Measurements from ENCODE around the gene TTLL12. TPM values are rescaled to one million over a fixed set of nuclear protein-coding genes. Genes with fewer than 3 reads are reported as not detected.

Gene TTLL12
- polyA plus RNA-seq, 1 donor (not counting 4 experiments of a cell fraction or from before 2014, with no cell fraction given), result 22.1 TPM

DNA sequence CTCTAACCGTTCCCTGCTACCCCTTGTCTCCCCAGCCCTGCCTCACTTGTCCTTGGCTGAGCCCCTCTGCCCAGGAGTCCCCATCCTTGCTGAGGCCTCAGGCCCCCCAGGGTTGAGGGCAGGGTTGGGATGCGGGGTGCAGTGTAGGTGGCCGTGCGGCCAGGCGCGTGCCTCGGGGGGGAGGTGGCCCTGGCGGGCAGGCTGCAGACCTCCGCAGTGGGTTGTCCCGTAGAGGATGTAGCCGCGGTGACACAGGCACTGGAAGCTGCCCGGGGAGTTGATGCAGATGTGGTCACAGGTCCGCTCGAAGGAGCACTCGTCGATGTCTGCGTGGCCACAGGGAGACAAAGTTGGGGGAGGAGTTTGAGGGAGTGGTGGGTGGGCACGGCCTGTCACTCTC, 41.9 kb upstream of the TTLL12 start:
- dilution Hi-C loops (cut with MboI; ENCODE audit: extremely low pct_ligation_motif_present, low sequenced_read_pairs), result no loop called here
- FAIRE-seq, result no peak
- no peak overlapping the region for H3K9ac ChIP-seq (ENCODE audit: control insufficient read depth, extremely low read depth, insufficient read depth, low read length)

DNA sequence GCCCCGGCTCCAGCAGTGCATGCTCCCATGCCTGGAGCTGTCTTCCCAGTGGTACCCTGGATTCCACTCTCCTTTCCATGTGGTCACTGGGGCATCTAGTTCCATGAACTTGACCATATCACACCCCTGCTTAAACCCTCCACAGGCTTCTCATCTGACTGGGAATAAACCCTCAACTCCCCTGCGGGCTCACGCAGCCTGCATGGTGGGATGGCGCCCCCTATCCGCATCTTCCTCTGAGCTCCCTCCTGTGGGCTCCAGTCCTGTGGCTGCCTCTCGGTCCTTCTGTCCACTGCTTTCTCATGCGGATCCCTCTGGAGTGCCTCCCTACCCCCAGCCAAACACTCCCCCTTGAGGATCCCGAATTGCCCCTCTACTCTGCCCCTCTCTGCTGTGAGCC, 41.4 kb upstream of the TTLL12 start:
- Histone ChIP-seq H3K27ac (ENCODE audit: control insufficient read depth, insufficient read depth, low read length) (no peak overlapping the region), H3K4me2 (ENCODE audit: control insufficient read depth, extremely low read depth, insufficient read depth, low read depth, low read length) (no peak overlapping the region), H3K4me1 (ENCODE audit: control insufficient read depth, extremely low read depth, insufficient read depth, low read length) (no peaks in the 10 kb centered on the region), H3K4me3 (ENCODE audit: control insufficient read depth in 2 of 3, extremely low read depth in 1 of 3, insufficient read depth in 2 of 3, low read depth in 1 of 3, low read length in 3 of 3) (no peak overlapping the region), H3K9me1 (ENCODE audit: control insufficient read depth, extremely low read depth, insufficient read depth, low read length) (no peaks in the 10 kb centered on the region), H4K20me1 (ENCODE audit: control insufficient read depth, extremely low read depth, insufficient read depth, low read length) (no peaks in the 10 kb centered on the region), H3K79me2 (ENCODE audit: control insufficient read depth, insufficient read depth, low read length) (no peaks in the 10 kb centered on the region), H3K9me3 (ENCODE audit: control insufficient read depth, low read depth, low read length) (no peaks in the 10 kb centered on the region), H2AFZ (ENCODE audit: control insufficient read depth, low read length) (no peak overlapping the region), H3K36me3 (ENCODE audit: control insufficient read depth in 2 of 2, extremely low read depth in 1 of 2, insufficient read depth in 2 of 2, low read length in 2 of 2) (no peaks in the 10 kb centered on the region), H3K9ac (ENCODE audit: control insufficient read depth, extremely low read depth, insufficient read depth, low read length) (no peak overlapping the region), H3K27me3 (ENCODE audit: control insufficient read depth, extremely low read depth, insufficient read depth, low read length) (peaks cover 20% of the 10 kb centered on the region)
- dilution Hi-C loops (cut with MboI; ENCODE audit: extremely low pct_ligation_motif_present, low sequenced_read_pairs), result no loop called here
- TF ChIP-seq EZH2 (IDR thresholded peaks at IDR 0.05; ENCODE audit: low read length), result no peak
- TF ChIP-seq, protein P1, sequence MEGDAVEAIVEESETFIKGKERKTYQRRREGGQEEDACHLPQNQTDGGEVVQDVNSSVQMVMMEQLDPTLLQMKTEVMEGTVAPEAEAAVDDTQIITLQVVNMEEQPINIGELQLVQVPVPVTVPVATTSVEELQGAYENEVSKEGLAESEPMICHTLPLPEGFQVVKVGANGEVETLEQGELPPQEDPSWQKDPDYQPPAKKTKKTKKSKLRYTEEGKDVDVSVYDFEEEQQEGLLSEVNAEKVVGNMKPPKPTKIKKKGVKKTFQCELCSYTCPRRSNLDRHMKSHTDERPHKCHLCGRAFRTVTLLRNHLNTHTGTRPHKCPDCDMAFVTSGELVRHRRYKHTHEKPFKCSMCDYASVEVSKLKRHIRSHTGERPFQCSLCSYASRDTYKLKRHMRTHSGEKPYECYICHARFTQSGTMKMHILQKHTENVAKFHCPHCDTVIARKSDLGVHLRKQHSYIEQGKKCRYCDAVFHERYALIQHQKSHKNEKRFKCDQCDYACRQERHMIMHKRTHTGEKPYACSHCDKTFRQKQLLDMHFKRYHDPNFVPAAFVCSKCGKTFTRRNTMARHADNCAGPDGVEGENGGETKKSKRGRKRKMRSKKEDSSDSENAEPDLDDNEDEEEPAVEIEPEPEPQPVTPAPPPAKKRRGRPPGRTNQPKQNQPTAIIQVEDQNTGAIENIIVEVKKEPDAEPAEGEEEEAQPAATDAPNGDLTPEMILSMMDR (optimal IDR thresholded peaks at IDR 0.05 in 1 of 3, IDR thresholded peaks at IDR 0.05 in 1 of 3, conservative IDR thresholded peaks at IDR 0.05 in 1 of 3; ENCODE audit: extremely low read depth in 1 of 3, insufficient read depth in 2 of 3, low read length in 3 of 3), result peak; percentile 27 to 64 (median 55)
- no peak for DNase-seq (ENCODE audit: low read depth, low spot score)
- no peak for FAIRE-seq

More for the DNA sequence above, 41.9 kb upstream of the TTLL12 start:
- Histone ChIP-seq H3K4me1 (ENCODE audit: control insufficient read depth, extremely low read depth, insufficient read depth, low read length) (no peaks in the 10 kb centered on the region), H2AFZ (ENCODE audit: control insufficient read depth, low read length) (no peak overlapping the region), H3K4me3 (ENCODE audit: control insufficient read depth in 2 of 3, extremely low read depth in 1 of 3, insufficient read depth in 2 of 3, low read depth in 1 of 3, low read length in 3 of 3) (no peak overlapping the region), H3K4me2 (ENCODE audit: control insufficient read depth, extremely low read depth, insufficient read depth, low read depth, low read length) (no peak overlapping the region), H3K9me3 (ENCODE audit: control insufficient read depth, low read depth, low read length) (no peaks in the 10 kb centered on the region), H3K9me1 (ENCODE audit: control insufficient read depth, extremely low read depth, insufficient read depth, low read length) (no peaks in the 10 kb centered on the region), H3K27ac (ENCODE audit: control insufficient read depth, insufficient read depth, low read length) (no peak overlapping the region), H4K20me1 (ENCODE audit: control insufficient read depth, extremely low read depth, insufficient read depth, low read length) (no peaks in the 10 kb centered on the region), H3K36me3 (ENCODE audit: control insufficient read depth in 2 of 2, extremely low read depth in 1 of 2, insufficient read depth in 2 of 2, low read length in 2 of 2) (no peaks in the 10 kb centered on the region), H3K27me3 (ENCODE audit: control insufficient read depth, extremely low read depth, insufficient read depth, low read length) (peaks cover 21% of the 10 kb centered on the region), H3K79me2 (ENCODE audit: control insufficient read depth, insufficient read depth, low read length) (no peaks in the 10 kb centered on the region)
- no peak for DNase-seq (ENCODE audit: low read depth, low spot score)
- TF ChIP-seq, protein P1 (optimal IDR thresholded peaks at IDR 0.05 in 1 of 3, IDR thresholded peaks at IDR 0.05 in 1 of 3, conservative IDR thresholded peaks at IDR 0.05 in 1 of 3; ENCODE audit: extremely low read depth in 1 of 3, insufficient read depth in 2 of 3, low read length in 3 of 3), result no peak
- TF ChIP-seq EZH2 (IDR thresholded peaks at IDR 0.05; ENCODE audit: low read length), result no peak

All from keratinocyte (primary cell).